AG04449 (cell line): ENCODE measurements around the gene TH.

Experiments
- CTCF ChIA-PET: fragments of 350-600 bp; formaldehyde crosslinking; extraction: SDS; loops from one replicate; lab custom pipeline; 2021; ENCODE audit warnings: antibody characterized with exemption; lab: Yijun Ruan, JAX
- POLR2A ChIA-PET: fragments of 400-600, 350-600 bp; formaldehyde crosslinking; extraction: SDS; loops from one replicate; lab custom pipeline; 2020; ENCODE audit warnings: antibody characterized with exemption, inconsistent platforms; lab: Yijun Ruan, JAX
- DNase-seq: peaks from one replicate; pipeline ENCODE4 v3.0.0-alpha.2; 2010; ENCODE audit warnings: low read depth, low spot score
- H3K4me3 ChIP-seq: 2 replicates; pipeline ENCODE4 v1.5.1; 2011; ENCODE audit warnings: low read depth, mild to moderate bottlenecking, control low read depth, low read length
- TF ChIP-seq, protein P1 (sequence below): IDR thresholded peaks from one replicate; pipeline ENCODE4 v1.5.1; 2011; ENCODE audit warnings: mild to moderate bottlenecking, moderate library complexity, low read length, control low read depth, inconsistent platforms; ENCODE audit not compliant: insufficient read depth; ENCODE audit errors: missing control alignments

The TH gene

DNA sequence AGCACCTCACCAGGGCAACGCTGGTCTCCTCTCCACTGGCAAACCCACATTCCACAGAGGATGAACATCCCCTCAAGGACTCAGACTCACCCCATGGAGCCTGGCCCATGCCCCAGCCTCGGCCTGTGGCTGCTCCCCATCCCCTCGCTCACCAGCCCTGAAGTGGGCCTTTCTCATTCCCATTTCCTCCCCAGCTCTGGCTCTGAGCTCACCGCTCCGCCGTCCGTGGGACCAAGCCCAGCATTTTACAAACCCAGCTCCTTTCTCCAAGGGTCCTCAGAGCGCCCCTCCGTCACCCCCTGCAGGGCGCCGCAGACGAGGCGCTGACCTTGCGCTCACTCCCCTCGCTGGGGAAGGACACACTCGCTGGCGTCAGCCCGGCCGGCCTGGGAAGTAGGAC, 25.6 kb downstream of the TH start:
- TF ChIP-seq, protein P1, sequence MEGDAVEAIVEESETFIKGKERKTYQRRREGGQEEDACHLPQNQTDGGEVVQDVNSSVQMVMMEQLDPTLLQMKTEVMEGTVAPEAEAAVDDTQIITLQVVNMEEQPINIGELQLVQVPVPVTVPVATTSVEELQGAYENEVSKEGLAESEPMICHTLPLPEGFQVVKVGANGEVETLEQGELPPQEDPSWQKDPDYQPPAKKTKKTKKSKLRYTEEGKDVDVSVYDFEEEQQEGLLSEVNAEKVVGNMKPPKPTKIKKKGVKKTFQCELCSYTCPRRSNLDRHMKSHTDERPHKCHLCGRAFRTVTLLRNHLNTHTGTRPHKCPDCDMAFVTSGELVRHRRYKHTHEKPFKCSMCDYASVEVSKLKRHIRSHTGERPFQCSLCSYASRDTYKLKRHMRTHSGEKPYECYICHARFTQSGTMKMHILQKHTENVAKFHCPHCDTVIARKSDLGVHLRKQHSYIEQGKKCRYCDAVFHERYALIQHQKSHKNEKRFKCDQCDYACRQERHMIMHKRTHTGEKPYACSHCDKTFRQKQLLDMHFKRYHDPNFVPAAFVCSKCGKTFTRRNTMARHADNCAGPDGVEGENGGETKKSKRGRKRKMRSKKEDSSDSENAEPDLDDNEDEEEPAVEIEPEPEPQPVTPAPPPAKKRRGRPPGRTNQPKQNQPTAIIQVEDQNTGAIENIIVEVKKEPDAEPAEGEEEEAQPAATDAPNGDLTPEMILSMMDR: no peak
- ChIA-PET POLR2A (no interaction called here), CTCF (interaction anchor here (8.6 to 15.8 kb wide), 3 partner anchors 115 to 496 kb away, joined by 154 to 1226 read pairs (median 230); no protein-coding TSS in a partner anchor)
- no peak for DNase-seq
- H3K4me3 ChIP-seq: no peak overlapping the region

DNA sequence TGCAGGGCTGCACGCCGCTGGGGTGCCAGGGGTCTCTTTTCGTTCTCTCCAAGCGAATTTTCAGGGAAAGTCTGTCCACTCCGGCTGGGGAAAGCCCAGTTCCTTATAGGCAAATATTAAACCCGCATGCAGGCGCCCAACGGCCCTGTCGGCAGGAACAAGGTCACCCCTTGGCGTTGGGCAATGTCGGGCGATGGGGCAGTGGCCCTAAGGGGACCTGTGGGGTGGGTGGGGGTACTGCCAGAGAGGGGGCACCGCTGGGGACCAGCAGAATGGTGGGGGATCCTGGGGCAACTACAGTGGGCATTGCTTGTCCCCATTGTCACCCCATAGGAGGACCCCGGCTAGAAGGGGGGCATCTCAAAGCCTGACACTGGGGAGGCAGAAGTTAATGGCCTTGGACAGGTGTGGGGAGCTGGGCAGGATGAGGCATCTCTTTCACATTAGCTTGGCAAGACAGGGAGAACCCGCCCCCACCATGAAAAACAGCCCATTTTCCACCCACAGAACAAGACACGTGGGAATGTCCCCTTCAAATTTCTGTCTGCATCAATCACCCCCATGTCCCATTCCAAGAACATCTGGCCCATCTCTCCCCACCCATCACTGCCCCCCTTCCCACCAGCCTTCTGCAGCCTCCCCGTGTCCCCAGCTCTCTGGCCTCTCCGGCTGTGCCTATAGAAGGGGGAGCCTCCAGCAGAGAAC, 26.9 kb downstream of the TH start:
- ChIA-PET POLR2A (no interaction called here), CTCF (interaction anchor here (1.4 to 15.8 kb wide), 3 partner anchors 100 to 114 kb away, joined by 4 to 1226 read pairs (median 46); no protein-coding TSS in a partner anchor)
- no peak for DNase-seq
- H3K4me3 ChIP-seq: no peak overlapping the region
- TF ChIP-seq, protein P1: no peak

DNA sequence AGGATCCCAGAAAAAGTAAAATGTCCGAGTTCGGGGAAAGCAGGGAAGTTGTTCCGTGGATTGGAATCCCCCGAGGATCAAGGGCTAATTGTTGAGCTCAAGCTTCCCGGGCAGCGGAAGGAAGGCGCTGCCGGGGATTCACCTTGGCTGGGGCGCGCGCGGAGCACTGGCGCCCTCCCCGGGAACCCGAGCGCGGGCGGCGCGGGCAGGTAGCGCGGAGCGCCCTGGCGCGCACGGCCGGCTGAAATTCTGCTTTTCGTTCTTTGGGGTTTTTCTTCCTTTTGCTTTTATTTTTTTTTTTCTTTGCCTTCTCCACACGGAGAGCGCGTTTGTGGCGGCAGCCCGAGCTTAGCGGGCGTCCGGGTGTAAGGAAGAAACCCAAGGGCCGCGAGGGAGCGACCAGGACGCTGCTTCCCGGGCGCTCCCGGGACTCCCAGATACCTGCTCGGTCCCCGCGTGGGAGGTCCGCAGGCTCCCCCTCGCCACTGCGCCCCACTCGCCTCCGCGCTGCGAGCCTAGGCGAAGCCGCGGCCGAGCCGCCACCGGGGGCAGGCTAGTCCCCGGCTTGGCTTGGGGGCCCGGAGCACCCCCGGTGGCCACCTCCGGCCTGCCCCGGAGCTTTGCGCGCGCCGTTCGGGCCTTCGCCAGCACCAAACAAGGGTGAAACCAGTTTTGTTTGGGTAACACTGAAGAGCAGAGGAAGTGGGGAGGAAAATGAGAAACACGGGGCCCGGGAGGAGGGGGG, 27.6 kb downstream of the TH start:
- no peak for DNase-seq
- H3K4me3 ChIP-seq: no peak overlapping the region
- POLR2A ChIA-PET: no interaction called here
- TF ChIP-seq, protein P1: no peak
- CTCF ChIA-PET: interaction anchor here (0.8 to 9.2 kb wide), 4 partner anchors 6 to 108 kb away, joined by 4 to 70 read pairs (median 25); no protein-coding TSS in a partner anchor

DNA sequence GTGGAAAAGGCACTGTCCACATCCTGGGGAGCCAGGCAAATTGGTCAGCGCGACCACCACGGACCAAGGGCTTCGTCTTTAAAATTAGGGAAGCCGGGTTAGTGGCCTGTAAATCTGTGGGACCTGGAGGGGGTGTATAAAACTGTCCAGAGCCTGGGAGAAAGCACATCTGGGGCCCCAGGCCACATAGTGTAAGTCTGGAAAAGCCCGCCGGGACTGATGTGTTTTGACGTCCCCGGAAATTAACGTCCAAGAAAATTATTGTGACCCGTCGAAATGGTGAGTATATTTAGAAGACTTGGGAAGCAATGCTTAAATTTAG, 28.2 kb downstream of the TH start:
- POLR2A ChIA-PET: no interaction called here
- TF ChIP-seq, protein P1: no peak
- no peak for DNase-seq
- CTCF ChIA-PET: interaction anchor here (0.8 to 9.2 kb wide), 4 partner anchors 7 to 107 kb away, joined by 4 to 70 read pairs (median 26); no protein-coding TSS in a partner anchor
- H3K4me3 ChIP-seq: no peak overlapping the region

DNA sequence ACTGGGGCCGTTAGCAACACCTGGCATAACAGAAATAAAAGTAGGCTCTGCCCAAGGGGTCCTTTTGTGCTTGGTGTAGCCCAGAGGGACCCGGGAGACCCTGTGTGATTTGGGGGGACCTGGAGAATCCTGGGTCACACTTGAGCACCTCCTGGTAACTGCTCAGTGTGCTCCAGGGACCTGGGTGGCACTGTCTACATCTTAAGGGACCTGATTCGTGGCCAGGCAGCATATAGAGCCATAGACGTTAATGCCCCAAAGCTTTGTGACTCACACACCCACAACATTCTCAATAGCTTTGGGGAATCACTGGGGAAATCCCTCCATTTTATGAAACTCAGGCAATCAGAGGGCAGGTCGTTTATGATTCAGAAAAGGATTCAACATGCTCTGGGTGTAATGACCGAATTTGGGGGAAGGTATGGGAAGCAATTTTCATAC, 28.8 kb downstream of the TH start:
- TF ChIP-seq, protein P1: no peak
- POLR2A ChIA-PET: no interaction called here
- CTCF ChIA-PET: interaction anchor here (2.0 to 9.2 kb wide), 3 partner anchors 7 to 106 kb away, joined by 5 to 70 read pairs (median 46); no protein-coding TSS in a partner anchor
- no peak for DNase-seq
- no peak overlapping the region for H3K4me3 ChIP-seq

DNA sequence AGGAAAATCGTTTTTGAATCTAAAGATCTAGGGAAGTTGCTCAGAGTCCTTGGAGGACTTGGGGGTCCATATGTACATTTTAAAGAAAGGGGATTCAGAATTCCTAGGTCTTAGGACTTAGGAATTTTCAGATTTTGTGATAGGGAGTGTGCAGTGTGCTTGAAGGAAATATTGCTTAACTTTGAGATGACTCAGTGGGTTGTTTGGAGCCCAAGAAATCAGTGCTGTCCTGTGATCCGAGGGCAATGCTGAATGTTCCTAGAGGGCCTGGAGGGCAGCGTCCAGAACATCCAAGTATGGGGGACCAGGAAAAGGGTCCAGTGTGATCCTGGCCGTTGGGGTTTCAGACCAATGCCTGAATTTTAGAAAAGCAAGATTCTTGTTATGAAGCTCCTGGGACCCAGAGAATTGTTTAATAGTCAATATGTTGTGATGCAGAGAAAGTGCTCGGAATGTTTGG, 29.3 kb downstream of the TH start:
- no peak overlapping the region for H3K4me3 ChIP-seq
- ChIA-PET CTCF (interaction anchor here (2.0 to 9.2 kb wide), 3 partner anchors 8 to 106 kb away, joined by 5 to 70 read pairs (median 46); no protein-coding TSS in a partner anchor), POLR2A (no interaction called here)
- TF ChIP-seq, protein P1: no peak
- DNase-seq: no peak
